Trophoblast cell (in vitro differentiated cells and primary cell): ENCODE data around the gene SLAMF9.

Source experiments
- DNase-seq, 2 donors: peaks; one replicate each; pipeline ENCODE4 v3.0.0-alpha.2; 2016
- H2AFZ ChIP-seq: 2 replicates; pipeline ENCODE4 v1.6.1; 2013; ENCODE audit warnings: low read length, moderate library complexity, mild to moderate bottlenecking; ENCODE audit not compliant: insufficient read depth, poor library complexity
- H2AK5ac ChIP-seq: 2 replicates; pipeline ENCODE4 v1.6.1; 2013; ENCODE audit warnings: mild to moderate bottlenecking, low read length
- H2BK120ac ChIP-seq: 2 replicates; pipeline ENCODE4 v1.6.1; 2013; ENCODE audit warnings: low read length, mild to moderate bottlenecking, moderate library complexity; ENCODE audit not compliant: insufficient read depth, poor library complexity
- H2BK12ac ChIP-seq: 2 replicates; pipeline ENCODE4 v1.6.1; 2013; ENCODE audit warnings: mild to moderate bottlenecking, low read length, moderate library complexity
- H2BK5ac ChIP-seq: 2 replicates; pipeline ENCODE4 v1.6.1; 2013; ENCODE audit warnings: low read length, low read depth, moderate library complexity, mild to moderate bottlenecking; ENCODE audit not compliant: poor library complexity
- H3K14ac ChIP-seq: 2 replicates; pipeline ENCODE4 v1.6.1; 2013; ENCODE audit warnings: mild to moderate bottlenecking, low read length
- H3K18ac ChIP-seq: 2 replicates; pipeline ENCODE4 v1.6.1; 2013; ENCODE audit warnings: mild to moderate bottlenecking, low read length
- H3K23ac ChIP-seq: 2 replicates; pipeline ENCODE4 v1.6.1; 2013; ENCODE audit warnings: low read length
- H3K27ac ChIP-seq: 2 replicates; pipeline ENCODE4 v1.5.1; 2013; ENCODE audit warnings: low read depth, mild to moderate bottlenecking, inconsistent platforms, low read length, moderate library complexity
- H3K27me3 ChIP-seq: 2 replicates; pipeline ENCODE4 v1.6.1; 2013; ENCODE audit warnings: inconsistent platforms, mild to moderate bottlenecking, low read length, moderate library complexity; ENCODE audit not compliant: insufficient read depth
- H3K36me3 ChIP-seq, 2 experiments: 1 replicate in 1 of 2; 2 replicates in 1 of 2; pipeline ENCODE4 v1.6.1; 2013; ENCODE audit warnings: low read length in 2 of 2, mild to moderate bottlenecking in 2 of 2, moderate library complexity in 1 of 2; ENCODE audit not compliant: insufficient read depth in 2 of 2, control insufficient read depth in 1 of 2
- H3K4ac ChIP-seq: 2 replicates; pipeline ENCODE4 v1.6.1; 2013; ENCODE audit warnings: low read depth, mild to moderate bottlenecking, low read length, moderate library complexity
- H3K4me1 ChIP-seq, 2 experiments: 1 replicate in 1 of 2; 2 replicates in 1 of 2; pipeline ENCODE4 v1.6.1; 2013; ENCODE audit warnings: low read length in 2 of 2, mild to moderate bottlenecking in 2 of 2, moderate library complexity in 1 of 2; ENCODE audit not compliant: insufficient read depth in 2 of 2, control insufficient read depth in 1 of 2
- H3K4me2 ChIP-seq: 2 replicates; pipeline ENCODE4 v1.6.1; 2013; ENCODE audit warnings: inconsistent platforms, mild to moderate bottlenecking, low read length, moderate library complexity
- H3K4me3 ChIP-seq: 2 replicates; pipeline ENCODE4 v1.5.1; 2013; ENCODE audit warnings: mild to moderate bottlenecking, low read depth, low read length, inconsistent platforms
- H3K79me1 ChIP-seq: one replicate; pipeline ENCODE4 v1.6.1; 2013; ENCODE audit warnings: low read length
- H3K79me2 ChIP-seq: 2 replicates; pipeline ENCODE4 v1.6.1; 2013; ENCODE audit warnings: low read length, mild to moderate bottlenecking; ENCODE audit not compliant: control insufficient read depth, insufficient read depth, poor library complexity
- H3K9ac ChIP-seq: 2 replicates; pipeline ENCODE4 v1.6.1; 2013; ENCODE audit warnings: mild to moderate bottlenecking, low read length
- H3K9me3 ChIP-seq: 2 replicates; pipeline ENCODE4 v1.6.1; 2013; ENCODE audit warnings: low read depth, mild to moderate bottlenecking, control low read depth, inconsistent platforms, low read length; ENCODE audit not compliant: insufficient read depth
- H4K12ac ChIP-seq: 2 replicates; pipeline ENCODE4 v1.6.1; 2013; ENCODE audit warnings: low read depth, mild to moderate bottlenecking, low read length, moderate library complexity
- H4K8ac ChIP-seq: 2 replicates; pipeline ENCODE4 v1.6.1; 2013; ENCODE audit warnings: low read depth, mild to moderate bottlenecking, low read length, moderate library complexity
- H4K91ac ChIP-seq: one replicate; pipeline ENCODE4 v1.6.1; 2013; ENCODE audit warnings: low read depth, mild to moderate bottlenecking, low read length, moderate library complexity
- WGBS: extraction: QIAGEN DNeasy Blood & Tissue Kit; methylation state at CpG from one replicate; pipeline ENCODE4 v1.1.7; 2013; ENCODE audit warnings: missing lambda C conversion rate; ENCODE audit not compliant: insufficient read length, insufficient coverage; ENCODE audit errors: extremely low coverage; 5-methylcytosine and 5-hydroxymethylcytosine counted together

Gene SLAMF9

GRCh38 chr1:159916242-159917051 is 37.6 kb downstream of the SLAMF9 start:
- peak overlapping the region; percentile 68 for H3K27ac ChIP-seq
- no peak overlapping the region for H4K8ac ChIP-seq
- no peak overlapping the region for H3K23ac ChIP-seq
- H2BK5ac ChIP-seq: peak overlapping the region; percentile 37
- H4K91ac ChIP-seq: peak overlapping the region; percentile 74
- H3K79me1 ChIP-seq: peaks cover 15% of the 10 kb centered on the region
- H3K27me3 ChIP-seq: no peaks in the 10 kb centered on the region
- H3K9me3 ChIP-seq: peaks cover 2% of the 10 kb centered on the region
- H3K4me2 ChIP-seq: peak overlapping the region; percentile 15
- H2AFZ ChIP-seq: no peak overlapping the region
- no peak overlapping the region for H3K18ac ChIP-seq
- no peak overlapping the region for H3K14ac ChIP-seq
- no peak overlapping the region for H4K12ac ChIP-seq
- no peak overlapping the region for H3K4me3 ChIP-seq
- peak overlapping the region; percentile 15 for H2BK120ac ChIP-seq
- H2BK12ac ChIP-seq: peak overlapping the region; percentile 42
- H3K9ac ChIP-seq: no peak overlapping the region
- WGBS: no CpG with 5 or more reads among the region's 9 CpGs
- peaks cover 4% of the 10 kb centered on the region for H3K79me2 ChIP-seq
- H3K36me3 ChIP-seq: peaks cover 33 to 35% of the 10 kb centered on the region in 2 experiments
- H3K4ac ChIP-seq: no peak overlapping the region
- no peak overlapping the region for H2AK5ac ChIP-seq
- DNase-seq: peak; percentile 96 to 98
- H3K4me1 ChIP-seq: peaks cover 31 to 44% of the 10 kb centered on the region in 2 experiments

DNA sequence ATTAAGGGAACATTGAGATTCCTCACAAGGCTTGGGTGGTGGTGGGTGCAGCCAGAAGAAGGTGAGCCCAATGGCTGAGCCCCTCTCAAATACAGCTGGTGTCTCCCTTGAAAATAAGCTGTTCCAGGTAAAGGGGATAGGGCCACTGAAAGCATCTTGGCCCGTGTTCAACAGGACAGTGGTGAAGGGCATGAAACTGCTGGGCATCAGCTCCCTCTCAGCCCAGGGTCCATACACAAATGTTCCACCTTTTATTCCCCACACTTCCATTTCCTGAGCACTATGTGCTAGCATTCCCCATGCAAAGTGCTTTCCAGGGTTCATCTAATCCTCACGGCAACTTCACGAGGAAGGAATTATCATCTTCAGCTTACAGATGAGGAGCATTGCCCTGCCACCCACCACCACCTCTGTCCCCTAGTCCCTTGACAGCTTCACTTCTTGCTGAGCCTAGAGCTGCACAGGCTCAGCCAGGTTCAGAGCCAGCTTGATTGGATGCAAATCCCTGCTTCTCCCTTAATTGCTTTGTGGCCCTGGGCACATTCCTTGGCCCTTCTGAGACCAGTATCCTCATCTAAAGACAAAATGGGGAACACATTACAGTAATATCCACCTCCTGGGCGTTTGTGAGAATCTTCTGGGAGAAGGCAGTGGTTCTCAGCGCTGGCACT is 38.3 kb downstream of the SLAMF9 start:
- WGBS: no CpG with 5 or more reads among the region's 5 CpGs
- no peak overlapping the region for H3K4me3 ChIP-seq

DNA sequence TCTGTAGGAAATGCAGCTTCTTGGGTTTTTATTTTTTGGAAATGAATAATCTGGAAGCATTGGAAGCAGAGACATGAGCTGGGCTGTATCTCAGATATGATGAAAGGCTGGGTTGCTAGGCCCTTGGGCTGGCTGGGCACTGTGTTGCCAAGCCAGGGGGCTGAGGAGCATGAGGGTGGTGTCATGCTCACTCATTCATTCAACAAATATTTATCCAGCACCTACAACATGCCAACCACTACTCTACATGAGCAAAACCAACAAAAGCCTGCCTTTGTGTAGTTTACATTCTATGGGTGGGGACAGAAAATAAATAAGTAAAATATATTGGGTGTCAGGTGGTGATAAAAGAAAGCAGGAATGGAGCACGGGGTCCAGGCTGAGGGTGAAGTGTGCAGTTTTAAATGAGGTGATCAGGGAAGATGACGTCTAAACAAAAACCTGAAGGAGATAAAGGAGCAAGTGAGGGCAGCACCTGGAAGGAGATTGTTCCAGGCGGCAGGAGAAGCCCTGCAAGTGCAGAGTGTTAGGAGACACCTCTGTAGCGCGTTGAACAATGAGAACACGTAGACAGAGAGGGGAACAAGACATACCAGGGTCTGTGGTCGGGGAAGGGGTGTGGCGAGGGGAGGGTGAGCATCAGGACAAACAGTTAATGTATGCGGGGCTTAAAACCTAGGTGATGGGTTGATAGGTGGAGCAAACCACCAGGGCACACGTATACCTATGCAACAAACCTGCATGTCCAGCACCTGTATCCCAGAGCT is 39.6 kb downstream of the SLAMF9 start:
- Histone ChIP-seq H3K4me3 (no peak overlapping the region), H2BK120ac (no peak overlapping the region), H3K4me2 (no peak overlapping the region), H2AK5ac (peak overlapping the region; percentile 22), H4K91ac (peak overlapping the region; percentile 47), H4K12ac (no peak overlapping the region), H3K79me2 (no peaks in the 10 kb centered on the region), H3K79me1 (peaks cover 30% of the 10 kb centered on the region), H3K18ac (no peak overlapping the region), H3K27ac (no peak overlapping the region), H3K36me3 (peaks cover 21 to 22% of the 10 kb centered on the region in 2 experiments), H3K9me3 (peaks cover 2% of the 10 kb centered on the region), H3K23ac (no peak overlapping the region), H2BK12ac (no peak overlapping the region), H4K8ac (no peak overlapping the region), H2AFZ (no peak overlapping the region), H2BK5ac (no peak overlapping the region), H3K4me1 (peaks cover 41 to 61% of the 10 kb centered on the region in 2 experiments), H3K9ac (no peak overlapping the region), H3K4ac (no peak overlapping the region), H3K14ac (no peak overlapping the region), H3K27me3 (no peaks in the 10 kb centered on the region)
- peak; percentile 80 to 87 for DNase-seq
- no CpG with 5 or more reads among the region's 10 CpGs for WGBS

More for the DNA sequence above, 38.3 kb downstream of the SLAMF9 start:
- peak overlapping the region; percentile 68 for H3K27ac ChIP-seq
- H3K9me3 ChIP-seq: peaks cover 2% of the 10 kb centered on the region
- no peak overlapping the region for H2AFZ ChIP-seq
- peaks cover 32 to 33% of the 10 kb centered on the region in 2 experiments for H3K36me3 ChIP-seq
- H3K4ac ChIP-seq: no peak overlapping the region
- peaks cover 4% of the 10 kb centered on the region for H3K79me2 ChIP-seq
- peak overlapping the region; percentile 11 for H2AK5ac ChIP-seq
- peak overlapping the region; percentile 8 for H2BK5ac ChIP-seq
- peak; percentile 90 to 94 for DNase-seq
- H3K4me2 ChIP-seq: no peak overlapping the region
- H3K9ac ChIP-seq: peak overlapping the region; percentile 24
- peak overlapping the region; percentile 16 for H2BK12ac ChIP-seq
- peak overlapping the region; percentile 33 for H3K14ac ChIP-seq
- peaks cover 22% of the 10 kb centered on the region for H3K79me1 ChIP-seq
- H3K4me1 ChIP-seq: peaks cover 38 to 51% of the 10 kb centered on the region in 2 experiments
- H3K23ac ChIP-seq: no peak overlapping the region
- peak overlapping the region; percentile 11 for H4K8ac ChIP-seq
- peak overlapping the region; percentile 38 for H3K18ac ChIP-seq
- H2BK120ac ChIP-seq: peak overlapping the region; percentile 15
- no peaks in the 10 kb centered on the region for H3K27me3 ChIP-seq
- peak overlapping the region; percentile 74 for H4K91ac ChIP-seq
- H4K12ac ChIP-seq: no peak overlapping the region

DNA sequence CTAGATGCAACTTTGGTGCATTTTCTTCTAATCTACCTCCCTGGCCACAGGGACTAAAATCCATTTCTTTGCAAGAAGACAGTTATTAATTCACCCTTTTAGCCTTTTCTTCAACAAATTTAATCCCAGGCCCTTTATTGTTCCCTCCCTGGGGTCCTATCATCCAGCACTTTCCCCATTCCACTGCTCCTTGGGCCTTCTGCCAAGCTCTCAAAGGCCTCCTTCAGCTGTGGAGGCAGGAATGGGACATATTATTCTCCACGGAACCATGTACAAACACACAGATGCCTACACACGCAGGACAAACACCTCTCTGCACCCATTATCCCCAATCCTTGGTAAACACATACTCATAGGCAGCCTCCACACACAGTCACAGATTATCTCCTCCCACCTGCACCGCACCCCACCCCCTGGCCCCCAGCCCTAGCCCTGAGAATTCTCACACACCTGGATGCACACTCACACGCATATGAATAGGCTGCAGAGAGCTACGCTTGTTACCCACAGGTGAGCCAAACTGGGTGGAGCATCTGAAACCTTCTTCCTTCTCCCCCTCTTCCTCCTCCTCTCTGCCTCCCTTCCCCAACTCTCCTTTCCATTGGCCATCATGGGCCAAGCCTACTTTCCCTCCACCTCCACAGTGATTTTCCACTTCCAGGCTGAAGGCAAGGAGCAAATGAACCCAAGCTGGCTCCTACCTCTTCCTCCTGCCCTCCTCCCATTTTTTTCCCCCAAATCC is 40.4 kb downstream of the SLAMF9 start:
- no CpG with 5 or more reads among the region's 5 CpGs for WGBS
- no peak overlapping the region for H3K27ac ChIP-seq

More for the DNA sequence above, 40.4 kb downstream of the SLAMF9 start:
- Histone ChIP-seq H4K8ac (no peak overlapping the region), H3K18ac (no peak overlapping the region), H3K36me3 (peaks cover 13 to 14% of the 10 kb centered on the region in 2 experiments), H2BK120ac (no peak overlapping the region), H3K4me2 (no peak overlapping the region), H3K9me3 (peaks cover 2% of the 10 kb centered on the region), H3K14ac (no peak overlapping the region), H3K4me1 (peaks cover 49 to 69% of the 10 kb centered on the region in 2 experiments), H2AK5ac (no peak overlapping the region), H3K79me1 (peaks cover 37% of the 10 kb centered on the region), H4K91ac (no peak overlapping the region), H3K4ac (no peak overlapping the region), H3K9ac (no peak overlapping the region), H3K23ac (no peak overlapping the region), H4K12ac (no peak overlapping the region), H3K4me3 (no peak overlapping the region), H3K27me3 (no peaks in the 10 kb centered on the region), H2BK12ac (peak overlapping the region; percentile 12), H2BK5ac (no peak overlapping the region), H3K79me2 (no peaks in the 10 kb centered on the region), H2AFZ (no peak overlapping the region)
- no peak for DNase-seq
